ENCODE results near the gene FOS.

FOS gene

GRCh38 chr14:75254901-75255584, 23.6 kb upstream of the FOS start:
- H3K36me3 ChIP-seq (ENCODE audit: low read depth), result no peaks in the 10 kb centered on the region
- no peaks in the 10 kb centered on the region for H3K9me3 ChIP-seq (ENCODE audit: severe bottlenecking)
- ATAC-seq (ENCODE audit: low read depth), result peak; percentile 47
- peak overlapping the region; percentile 96 for H3K27ac ChIP-seq (ENCODE audit: poor library complexity, severe bottlenecking)
- H3K4me1 ChIP-seq (ENCODE audit: insufficient read depth, poor library complexity, severe bottlenecking), result peaks cover 73% of the 10 kb centered on the region
- TF ChIP-seq CTCF (IDR thresholded peaks at IDR 0.05; ENCODE audit: poor library complexity, severe bottlenecking), result no peak
- peak; percentile 91 for DNase-seq (ENCODE audit: low spot score)
- H3K4me3 ChIP-seq (ENCODE audit: severe bottlenecking), result no peak overlapping the region
- H3K27me3 ChIP-seq (ENCODE audit: insufficient read depth, poor library complexity, severe bottlenecking), result no peaks in the 10 kb centered on the region

- ATAC-seq (ENCODE audit: low read depth) (no peak), DNase-seq (ENCODE audit: low spot score) (no peak)
- Histone ChIP-seq H3K4me1 (ENCODE audit: insufficient read depth, poor library complexity, severe bottlenecking) (peaks cover 67% of the 10 kb centered on the region), H3K27me3 (ENCODE audit: insufficient read depth, poor library complexity, severe bottlenecking) (no peaks in the 10 kb centered on the region), H3K27ac (ENCODE audit: poor library complexity, severe bottlenecking) (peak overlapping the region; percentile 96), H3K9me3 (ENCODE audit: severe bottlenecking) (no peaks in the 10 kb centered on the region), H3K36me3 (ENCODE audit: low read depth) (no peaks in the 10 kb centered on the region), H3K4me3 (ENCODE audit: severe bottlenecking) (peak overlapping the region; percentile 7)
- no peak for TF ChIP-seq CTCF (IDR thresholded peaks at IDR 0.05; ENCODE audit: poor library complexity, severe bottlenecking)
Observed at GRCh38 chr14:75258079-75258802, 20.4 kb upstream of the FOS start.

GRCh38 chr14:75258803-75259509, 19.7 kb upstream of the FOS start:
- no peaks in the 10 kb centered on the region for H3K36me3 ChIP-seq (ENCODE audit: low read depth)
- peak overlapping the region; percentile 96 for H3K27ac ChIP-seq (ENCODE audit: poor library complexity, severe bottlenecking)
- peak; percentile 99 for DNase-seq (ENCODE audit: low spot score)
- ATAC-seq (ENCODE audit: low read depth), result peak; percentile 58
- no peak for TF ChIP-seq CTCF (IDR thresholded peaks at IDR 0.05; ENCODE audit: poor library complexity, severe bottlenecking)
- H3K27me3 ChIP-seq (ENCODE audit: insufficient read depth, poor library complexity, severe bottlenecking), result no peaks in the 10 kb centered on the region
- no peaks in the 10 kb centered on the region for H3K9me3 ChIP-seq (ENCODE audit: severe bottlenecking)
- peaks cover 59% of the 10 kb centered on the region for H3K4me1 ChIP-seq (ENCODE audit: insufficient read depth, poor library complexity, severe bottlenecking)
- H3K4me3 ChIP-seq (ENCODE audit: severe bottlenecking), result peak overlapping the region; percentile 15

- TF ChIP-seq CTCF (IDR thresholded peaks at IDR 0.05; ENCODE audit: poor library complexity, severe bottlenecking), result peak; percentile 43
- DNase-seq (ENCODE audit: low spot score) (no peak), ATAC-seq (ENCODE audit: low read depth) (no peak)
- H3K27ac ChIP-seq (ENCODE audit: poor library complexity, severe bottlenecking), result peak overlapping the region; percentile 96
- H3K4me1 ChIP-seq (ENCODE audit: insufficient read depth, poor library complexity, severe bottlenecking), result peaks cover 56% of the 10 kb centered on the region
- no peaks in the 10 kb centered on the region for H3K27me3 ChIP-seq (ENCODE audit: insufficient read depth, poor library complexity, severe bottlenecking)
- H3K4me3 ChIP-seq (ENCODE audit: severe bottlenecking), result peak overlapping the region; percentile 15
- H3K9me3 ChIP-seq (ENCODE audit: severe bottlenecking), result no peaks in the 10 kb centered on the region
- H3K36me3 ChIP-seq (ENCODE audit: low read depth), result no peaks in the 10 kb centered on the region
Observed at GRCh38 chr14:75259510-75259855, 19.1 kb upstream of the FOS start.

Data from RWPE2 (cell line).